HG03460 (cell line): ENCODE results near the gene SAMSN1.
A peak's percentile ranks its signal among the peaks of the same experiment; 100 is the strongest.
"Not testable (repeated sequence)": the region's sequence is repeated elsewhere in the genome, so short reads cannot be mapped to it uniquely, and the experiment has no call there.

Experiments
- ATAC-seq: cut with Tn5 transposase; IDR thresholded peaks from one replicate; pipeline ENCODE4 v1.9.1; 2021; ENCODE audit not compliant: unreplicated experiment

Gene SAMSN1

DNA sequence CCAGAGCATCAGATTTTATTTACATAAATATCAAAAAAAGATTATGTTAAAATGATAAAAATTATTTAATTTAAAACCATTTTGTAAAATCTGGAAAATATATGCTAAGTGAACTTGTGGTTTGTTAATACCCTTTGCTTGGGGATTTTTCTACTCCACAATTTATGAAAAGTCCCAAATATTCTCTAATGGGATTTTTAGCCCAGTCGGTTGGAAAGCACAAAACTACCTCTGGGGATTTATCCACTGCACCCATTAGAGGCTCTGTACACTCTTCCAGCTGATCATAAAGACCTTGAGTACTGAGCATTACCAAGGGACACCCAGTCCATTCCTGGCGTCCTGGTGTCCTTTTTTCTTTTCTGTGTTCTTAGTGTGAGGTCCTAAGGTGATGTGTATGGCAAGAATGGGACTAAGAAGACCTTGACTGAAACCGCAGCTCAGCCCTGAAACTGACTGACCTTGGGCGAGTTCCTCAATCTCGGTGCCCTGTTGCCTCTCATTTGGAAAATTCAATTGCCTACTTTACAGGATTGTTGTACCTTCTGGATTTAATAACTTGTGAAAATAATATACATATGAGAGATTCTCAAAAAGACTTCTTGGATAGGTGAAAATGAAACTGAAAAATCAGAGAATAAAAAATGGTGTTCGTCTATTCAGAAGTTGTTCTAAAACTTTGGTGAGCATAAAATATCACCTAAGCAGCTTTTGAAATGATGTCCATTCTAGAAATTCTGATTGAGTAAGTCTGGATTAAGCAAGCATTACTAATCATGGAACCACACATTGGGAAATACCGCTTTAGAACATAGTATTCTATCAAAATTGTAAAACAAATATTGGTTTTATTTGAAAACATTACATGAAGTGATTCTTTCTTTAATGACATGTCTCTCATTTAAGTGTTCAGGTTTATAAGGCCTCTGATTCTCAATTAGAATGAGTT lies 21.5 kb upstream of the SAMSN1 start:
- no peak for ATAC-seq

GRCh38 chr21:14566894-14567293 lies 20.8 kb upstream of the SAMSN1 start:
- ATAC-seq = no peak

DNA sequence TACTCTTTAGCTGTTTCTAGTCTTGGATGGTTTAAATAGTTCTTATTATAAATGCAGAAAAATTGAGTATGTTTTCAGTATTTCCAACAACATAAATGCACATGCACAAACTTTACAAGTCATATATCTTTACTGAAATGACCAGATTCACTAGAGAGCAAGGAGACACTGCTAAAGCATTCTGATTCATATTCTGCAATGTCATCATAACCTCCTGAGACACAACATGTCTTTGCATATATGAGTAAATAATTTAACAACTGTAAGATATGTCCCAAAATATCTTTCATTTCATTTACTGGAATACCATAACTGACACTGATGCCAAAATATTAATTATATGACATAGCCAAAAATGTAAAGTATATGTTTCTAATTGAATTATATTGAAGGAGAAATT lies 16.8 kb upstream of the SAMSN1 start:
- no peak for ATAC-seq

DNA sequence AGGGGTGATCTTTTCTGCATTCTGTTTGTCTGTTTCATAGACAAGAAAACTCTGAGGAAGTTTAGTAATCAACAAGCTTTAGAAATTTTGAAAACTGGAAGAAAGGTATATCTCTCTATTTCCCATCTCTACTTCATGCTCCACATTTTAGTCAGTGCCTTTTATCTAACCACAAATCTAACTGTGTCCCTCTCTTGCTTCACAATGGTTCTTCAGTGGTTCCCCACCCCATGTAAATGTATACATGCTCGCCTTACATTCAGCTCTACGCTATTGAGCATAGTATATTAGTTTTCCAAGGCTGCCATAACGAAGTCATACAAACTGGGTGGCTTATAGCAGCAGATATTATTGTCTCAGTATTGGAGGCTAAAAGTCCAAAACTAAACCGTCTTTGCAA lies 14.4 kb upstream of the SAMSN1 start:
- no peak for ATAC-seq

- no peak for ATAC-seq
Observed at GRCh38 chr21:14560139-14560538, 14.0 kb upstream of the SAMSN1 start.

GRCh38 chr21:14559102-14559501 lies 13.0 kb upstream of the SAMSN1 start:
- ATAC-seq = peak; percentile 56

DNA sequence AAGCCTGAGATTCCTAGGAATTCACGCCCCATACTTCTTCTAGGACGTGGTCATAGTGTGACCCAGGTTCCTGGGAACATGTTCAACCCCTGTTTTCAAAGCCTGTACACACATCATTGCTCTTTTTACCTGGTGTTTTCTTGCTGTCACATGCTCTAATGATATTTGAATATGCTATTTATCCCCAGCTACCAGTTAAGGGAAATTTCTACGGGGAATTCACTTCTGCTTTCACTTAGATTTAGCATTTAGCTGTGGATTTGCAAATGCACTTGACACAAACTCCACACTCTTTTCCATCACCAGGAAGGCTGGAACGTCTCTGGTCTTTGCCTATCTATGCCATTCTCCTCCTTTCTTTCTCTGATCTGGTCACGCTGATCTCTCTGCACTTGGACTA lies 11.3 kb upstream of the SAMSN1 start:
- no peak for ATAC-seq

GRCh38 chr21:14554948-14555347 lies 8.8 kb upstream of the SAMSN1 start:
- ATAC-seq = no peak

- ATAC-seq = no peak
Observed at GRCh38 chr21:14553422-14553821, 7.3 kb upstream of the SAMSN1 start.

DNA sequence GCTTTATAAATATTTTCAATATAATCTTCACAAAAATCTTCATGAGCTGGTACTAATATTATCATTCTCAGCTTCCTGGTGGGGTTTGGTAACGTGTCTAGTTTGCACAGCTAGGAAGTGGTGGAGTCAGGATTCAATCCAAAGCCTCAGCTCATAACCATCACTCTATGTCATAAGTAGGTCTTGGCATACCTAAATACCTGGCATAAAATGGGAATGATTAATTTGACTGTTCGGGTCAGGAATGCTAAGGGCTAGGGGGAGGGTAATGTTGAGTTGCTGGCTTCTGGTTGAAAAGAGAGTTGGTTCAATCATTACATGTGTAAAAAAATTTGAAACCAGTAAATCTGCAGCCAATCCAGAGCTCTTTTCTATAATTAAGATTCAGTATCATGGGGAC lies 5.6 kb upstream of the SAMSN1 start:
- ATAC-seq = no peak

DNA sequence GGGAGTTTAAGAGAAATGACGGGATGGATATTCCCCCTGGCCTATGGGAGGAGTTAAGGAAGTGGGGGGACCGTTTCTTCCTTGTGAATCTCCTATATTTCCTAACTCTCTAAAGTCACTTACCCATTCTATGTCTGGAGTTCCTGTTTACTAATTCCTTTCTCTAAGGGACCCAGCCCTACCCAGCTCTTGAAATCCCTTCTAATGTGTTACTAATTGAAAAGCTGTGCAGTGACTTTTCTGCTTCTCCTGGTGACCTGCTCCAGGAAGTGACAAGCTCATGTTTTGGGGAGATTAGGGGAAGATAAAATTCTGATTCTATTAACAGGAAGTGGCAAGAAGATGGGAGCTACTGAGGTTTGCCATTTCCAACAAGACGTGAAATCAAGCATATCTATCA lies 4.0 kb upstream of the SAMSN1 start:
- no peak for ATAC-seq

GRCh38 chr21:14548779-14549178 lies 2.7 kb upstream of the SAMSN1 start:
- no peak for ATAC-seq

- ATAC-seq = no peak
Observed at GRCh38 chr21:14547834-14548513, 1.9 kb upstream of the SAMSN1 start.

- ATAC-seq = not testable (repeated sequence)
Observed at GRCh38 chr21:14546719-14547118, 604 bp upstream of the SAMSN1 start.

GRCh38 chr21:14543983-14544382 lies 2.1 kb downstream of the SAMSN1 start:
- ATAC-seq = no peak

GRCh38 chr21:14542638-14543037 lies 3.5 kb downstream of the SAMSN1 start:
- no peak for ATAC-seq

- no peak for ATAC-seq
Observed at GRCh38 chr21:14541841-14542490, 4.1 kb downstream of the SAMSN1 start.

- ATAC-seq = no peak
Observed at GRCh38 chr21:14538483-14538882, 7.6 kb downstream of the SAMSN1 start.

- no peak for ATAC-seq
Observed at GRCh38 chr21:14536929-14537328, 9.2 kb downstream of the SAMSN1 start.

- no peak for ATAC-seq
Observed at GRCh38 chr21:14535702-14536101, 10.4 kb downstream of the SAMSN1 start.

GRCh38 chr21:14533499-14534428 lies 12.4 kb downstream of the SAMSN1 start:
- ATAC-seq = peak; percentile 81
